Skeletal muscle tissue (tissue), 4 donors: ENCODE data around the gene SRGAP2C. TPM values are rescaled to one million over a fixed set of nuclear protein-coding genes. Genes with fewer than 3 reads are reported as not detected.
"Not testable (repeated sequence)": the region's sequence is repeated elsewhere in the genome, so short reads cannot be mapped to it uniquely, and the experiment has no call there.

Source experiments
- H3K27ac ChIP-seq: one replicate; pipeline ENCODE4 v1.7.0; 2013; ENCODE audit warnings: mild to moderate bottlenecking, low read depth, low read length, inconsistent platforms
- H3K27me3 ChIP-seq, 3 donors: one replicate each; pipeline ENCODE4 v1.7.0; 2013; ENCODE audit warnings: low read length in 3 of 3; ENCODE audit not compliant: control insufficient read depth in 3 of 3, insufficient read depth in 3 of 3
- H3K36me3 ChIP-seq, 3 donors: one replicate each; pipeline ENCODE4 v1.7.0; 2013; ENCODE audit warnings: low read length in 3 of 3; ENCODE audit not compliant: control insufficient read depth in 3 of 3, insufficient read depth in 3 of 3
- H3K4me1 ChIP-seq, 3 donors: one replicate each; pipeline ENCODE4 v1.7.0; 2013; ENCODE audit warnings: low read length in 3 of 3, mild to moderate bottlenecking in 3 of 3; ENCODE audit not compliant: control insufficient read depth in 3 of 3, insufficient read depth in 3 of 3
- H3K4me3 ChIP-seq, 3 donors: one replicate each; pipeline ENCODE4 v1.7.0; 2013; ENCODE audit warnings: low read length in 3 of 3
- H3K9ac ChIP-seq, 3 donors: one replicate each; pipeline ENCODE4 v1.7.0; 2013; ENCODE audit warnings: low read length in 3 of 3, mild to moderate bottlenecking in 3 of 3, moderate library complexity in 2 of 3, low read depth in 1 of 3
- H3K9me3 ChIP-seq, 3 donors: one replicate each; pipeline ENCODE4 v1.7.0; 2013; ENCODE audit warnings: low read length in 3 of 3; ENCODE audit not compliant: control insufficient read depth in 3 of 3
- total RNA-seq: library from RNA; depleted of rRNA; stranded (reverse); fragments of >200 nt; gene quantifications from one replicate; pipeline ENCODE4 v1.2.3, GENCODE V29; 2014
- donor health status: Osteomylitis.

Gene SRGAP2C
- total RNA-seq, 1 donor from 2014 or later = 14.6 TPM

- not testable (repeated sequence) for H3K4me1 ChIP-seq, H3K27me3 ChIP-seq, H3K9me3 ChIP-seq, H3K4me3 ChIP-seq, H3K27ac ChIP-seq, H3K36me3 ChIP-seq, H3K9ac ChIP-seq
These were observed 72.9 kb downstream of the SRGAP2C start for GRCh38 chr1:121257632-121258031.

- not testable (repeated sequence) for H3K4me3 ChIP-seq, H3K9me3 ChIP-seq, H3K27me3 ChIP-seq, H3K27ac ChIP-seq, H3K36me3 ChIP-seq, H3K9ac ChIP-seq, H3K4me1 ChIP-seq
These were observed 73.4 kb downstream of the SRGAP2C start for GRCh38 chr1:121258134-121258533.

- H3K9ac ChIP-seq, H3K27ac ChIP-seq, H3K4me1 ChIP-seq, H3K27me3 ChIP-seq, H3K9me3 ChIP-seq, H3K4me3 ChIP-seq, H3K36me3 ChIP-seq: not testable (repeated sequence)
These were observed 75.4 kb downstream of the SRGAP2C start for GRCh38 chr1:121260205-121260604.

GRCh38 chr1:121262163-121262562 lies 77.4 kb downstream of the SRGAP2C start:
- not testable (repeated sequence) for H3K4me3 ChIP-seq, H3K9ac ChIP-seq, H3K36me3 ChIP-seq, H3K27me3 ChIP-seq, H3K27ac ChIP-seq, H3K4me1 ChIP-seq, H3K9me3 ChIP-seq

GRCh38 chr1:121263789-121264244 lies 79.0 kb downstream of the SRGAP2C start:
- not testable (repeated sequence) for H3K4me3 ChIP-seq, H3K36me3 ChIP-seq, H3K9ac ChIP-seq, H3K27me3 ChIP-seq, H3K27ac ChIP-seq, H3K4me1 ChIP-seq, H3K9me3 ChIP-seq

- H3K4me3 ChIP-seq, H3K27ac ChIP-seq, H3K36me3 ChIP-seq, H3K9ac ChIP-seq, H3K4me1 ChIP-seq, H3K27me3 ChIP-seq, H3K9me3 ChIP-seq: not testable (repeated sequence)
These were observed 82.3 kb downstream of the SRGAP2C start for GRCh38 chr1:121267072-121267471.

GRCh38 chr1:121269309-121269708 lies 84.5 kb downstream of the SRGAP2C start:
- H3K4me1 ChIP-seq, H3K36me3 ChIP-seq, H3K9me3 ChIP-seq, H3K4me3 ChIP-seq, H3K27me3 ChIP-seq, H3K27ac ChIP-seq, H3K9ac ChIP-seq: not testable (repeated sequence)

GRCh38 chr1:121269973-121270372 lies 85.2 kb downstream of the SRGAP2C start:
- not testable (repeated sequence) for H3K4me1 ChIP-seq, H3K27me3 ChIP-seq, H3K9me3 ChIP-seq, H3K4me3 ChIP-seq, H3K9ac ChIP-seq, H3K27ac ChIP-seq, H3K36me3 ChIP-seq

GRCh38 chr1:121271143-121271715 lies 86.5 kb downstream of the SRGAP2C start:
- H3K9ac ChIP-seq, H3K36me3 ChIP-seq, H3K4me3 ChIP-seq, H3K4me1 ChIP-seq, H3K27ac ChIP-seq, H3K27me3 ChIP-seq, H3K9me3 ChIP-seq: not testable (repeated sequence)

GRCh38 chr1:121275435-121275834 lies 90.7 kb downstream of the SRGAP2C start:
- not testable (repeated sequence) for H3K4me1 ChIP-seq, H3K27me3 ChIP-seq

GRCh38 chr1:121278202-121278601 lies 93.4 kb downstream of the SRGAP2C start:
- H3K27me3 ChIP-seq, H3K36me3 ChIP-seq, H3K9ac ChIP-seq, H3K4me3 ChIP-seq, H3K4me1 ChIP-seq, H3K9me3 ChIP-seq, H3K27ac ChIP-seq: not testable (repeated sequence)

More at GRCh38 chr1:121275435-121275834, 90.7 kb downstream of the SRGAP2C start:
- not testable (repeated sequence) for H3K9ac ChIP-seq, H3K36me3 ChIP-seq, H3K9me3 ChIP-seq, H3K4me3 ChIP-seq, H3K27ac ChIP-seq
